Measurements from ENCODE around the gene PTPRG. TPM values are rescaled to one million over a fixed set of nuclear protein-coding genes. Genes with fewer than 3 reads are reported as not detected.

The PTPRG gene
- total and polyA plus RNA-seq, 10 of the 15 experiments (the other 5 are each of a cell fraction or from before 2014, with no cell fraction given), result 0.29 to 20.7 (median 1.4) TPM

DNA sequence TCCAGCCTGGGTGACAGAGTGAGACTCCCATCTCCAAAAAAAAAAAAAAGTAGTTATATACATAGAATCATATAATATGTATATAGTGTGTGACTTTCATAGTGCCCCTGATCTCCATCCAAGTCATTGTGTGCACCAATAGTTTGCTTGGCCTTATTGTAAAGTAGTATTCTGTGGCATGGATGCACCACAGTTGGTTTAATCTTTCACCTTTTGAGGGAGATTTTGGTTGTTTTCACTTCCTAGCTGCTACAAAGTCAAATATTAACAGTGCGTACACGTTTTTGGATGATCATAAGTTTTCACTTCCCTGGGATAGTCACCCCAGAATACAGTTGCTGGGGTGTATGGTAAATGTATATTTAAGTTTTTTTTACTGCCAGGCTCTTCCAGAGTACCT is 162.8 kb downstream of the PTPRG start (continued):
- TF ChIP-seq RB1 (IDR thresholded peaks at IDR 0.05; ENCODE audit: borderline replicate concordance) (no peak), RUNX3 (IDR thresholded peaks at IDR 0.05; ENCODE audit: low read length) (no peak), SIN3A (IDR thresholded peaks at IDR 0.05; ENCODE audit: low read depth, low read length) (no peak), DPF2 (IDR thresholded peaks at IDR 0.05) (peak; percentile 63; the same call in 1 of the 2 replicates), POU2F2 (IDR thresholded peaks at IDR 0.05; ENCODE audit: borderline replicate concordance, low read depth, low read length) (no peak), MYB (IDR thresholded peaks at IDR 0.05; ENCODE audit: borderline replicate concordance, low read depth, low read length) (no peak), IKZF1 (conservative IDR thresholded peaks at IDR 0.05) (peak; percentile 69), CEBPB (IDR thresholded peaks at IDR 0.05; ENCODE audit: borderline replicate concordance in 1 of 2, low read depth in 2 of 2, low read length in 2 of 2) (no peak), ETV6 (conservative IDR thresholded peaks at IDR 0.05 in 1 of 2, IDR thresholded peaks at IDR 0.05 in 1 of 2; ENCODE audit: borderline replicate concordance in 1 of 2, low read depth in 1 of 2) (no peak), KDM1A (IDR thresholded peaks at IDR 0.05; ENCODE audit: borderline replicate concordance) (no peak), ZNF207 (IDR thresholded peaks at IDR 0.05; ENCODE audit: borderline replicate concordance) (no peak), ZNF274 (IDR thresholded peaks at IDR 0.05; ENCODE audit: insufficient read depth, insufficient read length) (no peak), MXI1 (IDR thresholded peaks at IDR 0.05; ENCODE audit: low read depth, low read length) (no peak), STAT1 (conservative IDR thresholded peaks at IDR 0.05) (no peak)
- TF ChIP-seq, protein P1, sequence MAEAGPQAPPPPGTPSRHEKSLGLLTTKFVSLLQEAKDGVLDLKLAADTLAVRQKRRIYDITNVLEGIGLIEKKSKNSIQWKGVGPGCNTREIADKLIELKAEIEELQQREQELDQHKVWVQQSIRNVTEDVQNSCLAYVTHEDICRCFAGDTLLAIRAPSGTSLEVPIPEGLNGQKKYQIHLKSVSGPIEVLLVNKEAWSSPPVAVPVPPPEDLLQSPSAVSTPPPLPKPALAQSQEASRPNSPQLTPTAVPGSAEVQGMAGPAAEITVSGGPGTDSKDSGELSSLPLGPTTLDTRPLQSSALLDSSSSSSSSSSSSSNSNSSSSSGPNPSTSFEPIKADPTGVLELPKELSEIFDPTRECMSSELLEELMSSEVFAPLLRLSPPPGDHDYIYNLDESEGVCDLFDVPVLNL (IDR thresholded peaks at IDR 0.05; ENCODE audit: low read depth, low read length), result no peak
- TF ChIP-seq, protein P2, sequence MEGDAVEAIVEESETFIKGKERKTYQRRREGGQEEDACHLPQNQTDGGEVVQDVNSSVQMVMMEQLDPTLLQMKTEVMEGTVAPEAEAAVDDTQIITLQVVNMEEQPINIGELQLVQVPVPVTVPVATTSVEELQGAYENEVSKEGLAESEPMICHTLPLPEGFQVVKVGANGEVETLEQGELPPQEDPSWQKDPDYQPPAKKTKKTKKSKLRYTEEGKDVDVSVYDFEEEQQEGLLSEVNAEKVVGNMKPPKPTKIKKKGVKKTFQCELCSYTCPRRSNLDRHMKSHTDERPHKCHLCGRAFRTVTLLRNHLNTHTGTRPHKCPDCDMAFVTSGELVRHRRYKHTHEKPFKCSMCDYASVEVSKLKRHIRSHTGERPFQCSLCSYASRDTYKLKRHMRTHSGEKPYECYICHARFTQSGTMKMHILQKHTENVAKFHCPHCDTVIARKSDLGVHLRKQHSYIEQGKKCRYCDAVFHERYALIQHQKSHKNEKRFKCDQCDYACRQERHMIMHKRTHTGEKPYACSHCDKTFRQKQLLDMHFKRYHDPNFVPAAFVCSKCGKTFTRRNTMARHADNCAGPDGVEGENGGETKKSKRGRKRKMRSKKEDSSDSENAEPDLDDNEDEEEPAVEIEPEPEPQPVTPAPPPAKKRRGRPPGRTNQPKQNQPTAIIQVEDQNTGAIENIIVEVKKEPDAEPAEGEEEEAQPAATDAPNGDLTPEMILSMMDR (IDR thresholded peaks at IDR 0.05 in 2 of 3, conservative IDR thresholded peaks at IDR 0.05 in 1 of 3; ENCODE audit: control insufficient read depth in 2 of 3, extremely low read depth in 1 of 3, insufficient read depth in 1 of 3, low read depth in 3 of 3, low read length in 3 of 3), result no peak
- TF ChIP-seq, protein P3, sequence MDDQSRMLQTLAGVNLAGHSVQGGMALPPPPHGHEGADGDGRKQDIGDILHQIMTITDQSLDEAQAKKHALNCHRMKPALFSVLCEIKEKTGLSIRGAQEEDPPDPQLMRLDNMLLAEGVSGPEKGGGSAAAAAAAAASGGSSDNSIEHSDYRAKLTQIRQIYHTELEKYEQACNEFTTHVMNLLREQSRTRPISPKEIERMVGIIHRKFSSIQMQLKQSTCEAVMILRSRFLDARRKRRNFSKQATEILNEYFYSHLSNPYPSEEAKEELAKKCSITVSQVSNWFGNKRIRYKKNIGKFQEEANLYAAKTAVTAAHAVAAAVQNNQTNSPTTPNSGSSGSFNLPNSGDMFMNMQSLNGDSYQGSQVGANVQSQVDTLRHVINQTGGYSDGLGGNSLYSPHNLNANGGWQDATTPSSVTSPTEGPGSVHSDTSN (IDR thresholded peaks at IDR 0.05; ENCODE audit: insufficient replicate concordance, low read depth, low read length), result no peak
- TF ChIP-seq, protein P4, sequence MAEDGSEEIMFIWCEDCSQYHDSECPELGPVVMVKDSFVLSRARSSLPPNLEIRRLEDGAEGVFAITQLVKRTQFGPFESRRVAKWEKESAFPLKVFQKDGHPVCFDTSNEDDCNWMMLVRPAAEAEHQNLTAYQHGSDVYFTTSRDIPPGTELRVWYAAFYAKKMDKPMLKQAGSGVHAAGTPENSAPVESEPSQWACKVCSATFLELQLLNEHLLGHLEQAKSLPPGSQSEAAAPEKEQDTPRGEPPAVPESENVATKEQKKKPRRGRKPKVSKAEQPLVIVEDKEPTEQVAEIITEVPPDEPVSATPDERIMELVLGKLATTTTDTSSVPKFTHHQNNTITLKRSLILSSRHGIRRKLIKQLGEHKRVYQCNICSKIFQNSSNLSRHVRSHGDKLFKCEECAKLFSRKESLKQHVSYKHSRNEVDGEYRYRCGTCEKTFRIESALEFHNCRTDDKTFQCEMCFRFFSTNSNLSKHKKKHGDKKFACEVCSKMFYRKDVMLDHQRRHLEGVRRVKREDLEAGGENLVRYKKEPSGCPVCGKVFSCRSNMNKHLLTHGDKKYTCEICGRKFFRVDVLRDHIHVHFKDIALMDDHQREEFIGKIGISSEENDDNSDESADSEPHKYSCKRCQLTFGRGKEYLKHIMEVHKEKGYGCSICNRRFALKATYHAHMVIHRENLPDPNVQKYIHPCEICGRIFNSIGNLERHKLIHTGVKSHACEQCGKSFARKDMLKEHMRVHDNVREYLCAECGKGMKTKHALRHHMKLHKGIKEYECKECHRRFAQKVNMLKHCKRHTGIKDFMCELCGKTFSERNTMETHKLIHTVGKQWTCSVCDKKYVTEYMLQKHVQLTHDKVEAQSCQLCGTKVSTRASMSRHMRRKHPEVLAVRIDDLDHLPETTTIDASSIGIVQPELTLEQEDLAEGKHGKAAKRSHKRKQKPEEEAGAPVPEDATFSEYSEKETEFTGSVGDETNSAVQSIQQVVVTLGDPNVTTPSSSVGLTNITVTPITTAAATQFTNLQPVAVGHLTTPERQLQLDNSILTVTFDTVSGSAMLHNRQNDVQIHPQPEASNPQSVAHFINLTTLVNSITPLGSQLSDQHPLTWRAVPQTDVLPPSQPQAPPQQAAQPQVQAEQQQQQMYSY (CRISPR knock-in tag; IDR thresholded peaks at IDR 0.05), result no peak
- TF ChIP-seq, protein P5, sequence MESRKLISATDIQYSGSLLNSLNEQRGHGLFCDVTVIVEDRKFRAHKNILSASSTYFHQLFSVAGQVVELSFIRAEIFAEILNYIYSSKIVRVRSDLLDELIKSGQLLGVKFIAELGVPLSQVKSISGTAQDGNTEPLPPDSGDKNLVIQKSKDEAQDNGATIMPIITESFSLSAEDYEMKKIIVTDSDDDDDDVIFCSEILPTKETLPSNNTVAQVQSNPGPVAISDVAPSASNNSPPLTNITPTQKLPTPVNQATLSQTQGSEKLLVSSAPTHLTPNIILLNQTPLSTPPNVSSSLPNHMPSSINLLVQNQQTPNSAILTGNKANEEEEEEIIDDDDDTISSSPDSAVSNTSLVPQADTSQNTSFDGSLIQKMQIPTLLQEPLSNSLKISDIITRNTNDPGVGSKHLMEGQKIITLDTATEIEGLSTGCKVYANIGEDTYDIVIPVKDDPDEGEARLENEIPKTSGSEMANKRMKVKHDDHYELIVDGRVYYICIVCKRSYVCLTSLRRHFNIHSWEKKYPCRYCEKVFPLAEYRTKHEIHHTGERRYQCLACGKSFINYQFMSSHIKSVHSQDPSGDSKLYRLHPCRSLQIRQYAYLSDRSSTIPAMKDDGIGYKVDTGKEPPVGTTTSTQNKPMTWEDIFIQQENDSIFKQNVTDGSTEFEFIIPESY (IDR thresholded peaks at IDR 0.05), result no peak
